Astrocyte (in vitro differentiated cells and primary cell): ENCODE measurements around the gene VHLL. TPM values are rescaled to one million over a fixed set of nuclear protein-coding genes. Genes with fewer than 3 reads are reported as not detected.

Experiments used
- DNase-seq: peaks from one replicate; pipeline ENCODE4 v3.0.0-alpha.2; 2010; ENCODE audit warnings: low read depth
- FAIRE-seq: peaks from 2 replicates; lab custom pipeline; 2011; peaks lifted over from hg19 to GRCh38; lab: Jason Lieb, UNC
- H2AFZ ChIP-seq: 2 replicates; pipeline ENCODE4 v1.6.0; 2012; ENCODE audit warnings: low read depth, low read length, inconsistent platforms
- H3K27ac ChIP-seq: 2 replicates; pipeline ENCODE4 v1.5.1; 2011; ENCODE audit warnings: low read depth, low read length, inconsistent platforms
- H3K27me3 ChIP-seq: 2 replicates; pipeline ENCODE4 v1.6.0; 2011; ENCODE audit warnings: low read length, inconsistent platforms; ENCODE audit not compliant: insufficient read depth
- H3K36me3 ChIP-seq: 2 replicates; pipeline ENCODE4 v1.5.1; 2011; ENCODE audit warnings: low read length, inconsistent platforms; ENCODE audit not compliant: insufficient read depth
- H3K4me1 ChIP-seq: 2 replicates; pipeline ENCODE4 v1.5.1; 2011; ENCODE audit warnings: low read length, inconsistent platforms; ENCODE audit not compliant: insufficient read depth
- H3K4me2 ChIP-seq: 2 replicates; pipeline ENCODE4 v1.6.0; 2012; ENCODE audit warnings: low read length, inconsistent platforms
- H3K4me3 ChIP-seq: 2 replicates; pipeline ENCODE4 v1.5.1; 2011; ENCODE audit warnings: low read depth, mild to moderate bottlenecking, low read length, inconsistent platforms; ENCODE audit not compliant: insufficient read depth
- H3K79me2 ChIP-seq: 2 replicates; pipeline ENCODE4 v1.6.0; 2012; ENCODE audit warnings: mild to moderate bottlenecking, low read length, inconsistent platforms; ENCODE audit not compliant: insufficient read depth
- H3K9ac ChIP-seq: 2 replicates; pipeline ENCODE4 v1.6.0; 2012; ENCODE audit warnings: mild to moderate bottlenecking, low read length, inconsistent platforms
- H3K9me3 ChIP-seq: 2 replicates; pipeline ENCODE4 v1.5.1; 2012; ENCODE audit warnings: low read depth, mild to moderate bottlenecking, low read length, inconsistent platforms; ENCODE audit not compliant: insufficient read depth
- H4K20me1 ChIP-seq: 2 replicates; pipeline ENCODE4 v1.6.0; 2012; ENCODE audit warnings: low read length, inconsistent platforms; ENCODE audit not compliant: insufficient read depth
- H3K27ac Mint-ChIP-seq: one replicate; pipeline ENCODE4 v1.8.0; 2021; ENCODE audit warnings: mild to moderate bottlenecking, mixed read lengths; ENCODE audit not compliant: unreplicated experiment
- H3K27me3 Mint-ChIP-seq: one replicate; pipeline ENCODE4 v1.8.0; 2021; ENCODE audit warnings: low read depth, mixed read lengths; ENCODE audit not compliant: unreplicated experiment
- H3K36me3 Mint-ChIP-seq: one replicate; pipeline ENCODE4 v1.8.0; 2021; ENCODE audit warnings: low read depth, mixed read lengths; ENCODE audit not compliant: unreplicated experiment
- H3K4me1 Mint-ChIP-seq: one replicate; pipeline ENCODE4 v1.8.0; 2021; ENCODE audit warnings: low read depth, mixed read lengths; ENCODE audit not compliant: unreplicated experiment
- H3K4me3 Mint-ChIP-seq: one replicate; pipeline ENCODE4 v1.8.0; 2021; ENCODE audit warnings: mild to moderate bottlenecking, moderate library complexity, mixed read lengths; ENCODE audit not compliant: unreplicated experiment
- H3K9me3 Mint-ChIP-seq: one replicate; pipeline ENCODE4 v1.8.0; 2021; ENCODE audit warnings: mild to moderate bottlenecking, mixed read lengths; ENCODE audit not compliant: unreplicated experiment
- EZH2 ChIP-seq: IDR thresholded peaks from 2 replicates; pipeline ENCODE4 v1.6.1; 2012; ENCODE audit warnings: mild to moderate bottlenecking, low read length, inconsistent platforms; ENCODE audit not compliant: insufficient read depth
- total RNA-seq: library from RNA; stranded (reverse); gene quantifications from 2 replicates; pipeline ENCODE4 v1.2.1, GENCODE V29; 2021
- TF ChIP-seq, protein P1 (sequence below): IDR thresholded peaks from 2 replicates; pipeline ENCODE4 v1.5.1; 2011; ENCODE audit warnings: low read depth, mild to moderate bottlenecking, inconsistent platforms, low read length, moderate library complexity; ENCODE audit not compliant: insufficient read depth

VHLL gene
- total RNA-seq, 1 donor from 2014 or later: 0.34 TPM

DNA sequence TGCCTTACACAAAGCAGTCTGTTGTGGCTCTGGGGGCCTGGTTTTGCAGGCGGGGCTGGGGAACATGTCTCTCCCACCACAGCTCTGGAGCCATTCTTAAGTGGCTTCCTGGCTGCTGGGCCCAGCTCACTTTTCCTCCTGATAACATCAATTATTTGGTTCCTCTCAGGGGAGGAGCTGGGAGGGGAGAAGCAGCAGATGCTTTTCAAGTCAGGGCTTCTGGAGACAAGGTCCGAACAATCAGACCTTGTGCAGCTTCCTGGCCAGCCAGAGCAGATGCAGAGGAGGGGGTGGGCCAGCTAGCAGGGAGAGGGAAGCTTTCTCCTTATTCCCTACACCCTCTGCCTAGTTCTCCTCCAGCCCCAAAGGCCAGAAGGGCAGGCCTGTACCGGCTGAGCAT is 47.6 kb downstream of the VHLL start:
- Mint-ChIP-seq H3K4me1 (peaks cover 3% of the 10 kb centered on the region), H3K36me3 (peaks cover 9% of the 10 kb centered on the region), H3K27ac (peak overlapping the region; percentile 34), H3K4me3 (no peak overlapping the region), H3K9me3 (no peaks in the 10 kb centered on the region), H3K27me3 (no peaks in the 10 kb centered on the region)
- Histone ChIP-seq H2AFZ (no peak overlapping the region), H3K4me2 (no peak overlapping the region), H3K4me1 (peaks cover 3% of the 10 kb centered on the region), H4K20me1 (peaks cover 36% of the 10 kb centered on the region), H3K27me3 (no peaks in the 10 kb centered on the region), H3K9ac (no peak overlapping the region), H3K4me3 (no peak overlapping the region), H3K27ac (no peak overlapping the region), H3K9me3 (no peaks in the 10 kb centered on the region), H3K36me3 (peaks cover 43% of the 10 kb centered on the region), H3K79me2 (no peaks in the 10 kb centered on the region)
- TF ChIP-seq, protein P1, sequence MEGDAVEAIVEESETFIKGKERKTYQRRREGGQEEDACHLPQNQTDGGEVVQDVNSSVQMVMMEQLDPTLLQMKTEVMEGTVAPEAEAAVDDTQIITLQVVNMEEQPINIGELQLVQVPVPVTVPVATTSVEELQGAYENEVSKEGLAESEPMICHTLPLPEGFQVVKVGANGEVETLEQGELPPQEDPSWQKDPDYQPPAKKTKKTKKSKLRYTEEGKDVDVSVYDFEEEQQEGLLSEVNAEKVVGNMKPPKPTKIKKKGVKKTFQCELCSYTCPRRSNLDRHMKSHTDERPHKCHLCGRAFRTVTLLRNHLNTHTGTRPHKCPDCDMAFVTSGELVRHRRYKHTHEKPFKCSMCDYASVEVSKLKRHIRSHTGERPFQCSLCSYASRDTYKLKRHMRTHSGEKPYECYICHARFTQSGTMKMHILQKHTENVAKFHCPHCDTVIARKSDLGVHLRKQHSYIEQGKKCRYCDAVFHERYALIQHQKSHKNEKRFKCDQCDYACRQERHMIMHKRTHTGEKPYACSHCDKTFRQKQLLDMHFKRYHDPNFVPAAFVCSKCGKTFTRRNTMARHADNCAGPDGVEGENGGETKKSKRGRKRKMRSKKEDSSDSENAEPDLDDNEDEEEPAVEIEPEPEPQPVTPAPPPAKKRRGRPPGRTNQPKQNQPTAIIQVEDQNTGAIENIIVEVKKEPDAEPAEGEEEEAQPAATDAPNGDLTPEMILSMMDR: no peak
- TF ChIP-seq EZH2: no peak
- DNase-seq (no peak), FAIRE-seq (no peak)

DNA sequence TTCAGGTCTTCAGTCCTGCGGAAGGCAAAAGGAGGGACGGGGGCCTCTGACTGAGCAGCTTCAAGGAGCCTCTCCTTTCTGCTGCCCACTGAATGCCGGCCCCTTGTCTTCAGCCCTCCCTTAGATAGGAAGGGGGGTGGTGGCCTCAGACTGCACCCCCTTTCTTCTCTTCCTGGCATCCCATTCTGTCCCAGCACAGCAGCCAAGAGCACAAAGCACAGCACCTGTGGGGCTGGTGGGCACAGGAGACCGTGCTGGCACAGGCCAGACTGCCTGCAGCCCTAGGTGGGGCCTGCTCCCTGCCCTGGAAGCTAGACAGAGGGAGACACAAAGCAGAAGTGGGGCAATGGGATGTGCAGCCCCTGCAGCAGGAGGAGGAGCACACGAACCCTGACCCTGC is 49.5 kb downstream of the VHLL start:
- H3K36me3 Mint-ChIP-seq: peaks cover 7% of the 10 kb centered on the region

More for the DNA sequence above, 49.5 kb downstream of the VHLL start:
- Histone ChIP-seq H3K4me3 (no peak overlapping the region), H3K79me2 (no peaks in the 10 kb centered on the region), H3K27ac (no peak overlapping the region), H3K9ac (no peak overlapping the region), H3K9me3 (no peaks in the 10 kb centered on the region), H3K4me1 (peaks cover 12% of the 10 kb centered on the region), H3K27me3 (peaks cover 2% of the 10 kb centered on the region), H3K4me2 (no peak overlapping the region), H3K36me3 (peaks cover 34% of the 10 kb centered on the region), H2AFZ (no peak overlapping the region), H4K20me1 (peaks cover 27% of the 10 kb centered on the region)
- no peak for FAIRE-seq
- H3K4me1 Mint-ChIP-seq: peaks cover 3% of the 10 kb centered on the region
- no peak overlapping the region for H3K4me3 Mint-ChIP-seq
- no peak for TF ChIP-seq EZH2
- TF ChIP-seq, protein P1: no peak
- peaks cover 5% of the 10 kb centered on the region for H3K27me3 Mint-ChIP-seq
- no peak for DNase-seq
- no peak overlapping the region for H3K27ac Mint-ChIP-seq
- no peaks in the 10 kb centered on the region for H3K9me3 Mint-ChIP-seq

Other genes starting within 250 kb of the VHLL start
- 33.5 and 40.0 TPM in 2 replicates for gene UBQLN4, start 245.5 kb downstream of the VHLL start, total RNA-seq
- gene LAMTOR2, start 244.5 kb downstream of the VHLL start, total RNA-seq: 60.1 and 62.6 TPM in 2 replicates
- 0.99 and 3.1 TPM in 2 replicates for gene RAB25, start 238.1 kb downstream of the VHLL start, total RNA-seq
- 32.9 and 37.6 TPM in 2 replicates for gene MEX3A, start 216.8 kb downstream of the VHLL start, total RNA-seq
- 429 and 464 TPM in 2 replicates for gene LMNA, start 184.6 kb downstream of the VHLL start, total RNA-seq
- gene SEMA4A, start 145.7 kb downstream of the VHLL start, total RNA-seq: 0.66 and 1.1 TPM in 2 replicates
- 21.3 and 21.7 TPM in 2 replicates for gene SLC25A44, start 105.2 kb downstream of the VHLL start, total RNA-seq
- 28.9 and 29.9 TPM in 2 replicates for gene PMF1, start 86.3 kb downstream of the VHLL start, total RNA-seq
- 0.66 TPM in 1 of 2 replicates, not detected in the other for gene BGLAP, start 57.1 kb downstream of the VHLL start, total RNA-seq
- gene PAQR6, start 51.3 kb downstream of the VHLL start, total RNA-seq: 6.4 and 7.2 TPM in 2 replicates
- gene SMG5, start 16.5 kb downstream of the VHLL start, total RNA-seq: 75.6 and 81.4 TPM in 2 replicates
- gene TMEM79, start 15.0 kb downstream of the VHLL start, total RNA-seq: 3.0 and 3.2 TPM in 2 replicates
- gene GLMP, start 3.6 kb downstream of the VHLL start, total RNA-seq: 43.6 and 52.5 TPM in 2 replicates
- 343 and 360 TPM in 2 replicates for gene CCT3, start 39.0 kb upstream of the VHLL start, total RNA-seq
- gene TSACC, start 39.2 kb upstream of the VHLL start, total RNA-seq: 1.0 and 1.2 TPM in 2 replicates
- not detected in 2 replicates for gene RHBG, start 69.9 kb upstream of the VHLL start, total RNA-seq
- gene MEF2D, start 201.5 kb upstream of the VHLL start, total RNA-seq: 51.7 and 56.6 TPM in 2 replicates